ENCODE data around the gene MTMR2. TPM values are rescaled to one million over a fixed set of nuclear protein-coding genes. Genes with fewer than 3 reads are reported as not detected.
A peak's percentile ranks its signal among the peaks of the same experiment; 100 is the strongest.

Gene MTMR2
- total RNA-seq, 1 donor, result 53.5 TPM

DNA sequence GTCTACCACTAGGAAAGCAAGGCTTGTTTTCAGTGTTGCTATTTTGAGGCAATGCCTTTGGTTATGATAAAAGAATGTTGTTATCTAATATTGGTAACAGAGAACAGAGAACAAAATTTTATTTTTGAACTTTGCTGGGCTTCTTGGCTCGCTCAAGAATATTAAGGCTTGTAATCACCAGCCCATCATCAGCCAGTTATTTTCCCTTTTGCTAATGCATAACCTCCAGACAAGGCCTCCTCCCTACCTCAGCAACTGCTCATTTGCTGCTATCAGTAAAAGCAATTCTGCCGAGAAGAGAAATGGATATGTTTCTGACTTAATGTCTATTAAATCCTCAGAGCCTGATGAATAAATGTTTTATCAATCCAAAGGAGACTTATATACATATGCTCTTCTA is 8.9 kb downstream of the MTMR2 start:
- TF ChIP-seq, protein P1, sequence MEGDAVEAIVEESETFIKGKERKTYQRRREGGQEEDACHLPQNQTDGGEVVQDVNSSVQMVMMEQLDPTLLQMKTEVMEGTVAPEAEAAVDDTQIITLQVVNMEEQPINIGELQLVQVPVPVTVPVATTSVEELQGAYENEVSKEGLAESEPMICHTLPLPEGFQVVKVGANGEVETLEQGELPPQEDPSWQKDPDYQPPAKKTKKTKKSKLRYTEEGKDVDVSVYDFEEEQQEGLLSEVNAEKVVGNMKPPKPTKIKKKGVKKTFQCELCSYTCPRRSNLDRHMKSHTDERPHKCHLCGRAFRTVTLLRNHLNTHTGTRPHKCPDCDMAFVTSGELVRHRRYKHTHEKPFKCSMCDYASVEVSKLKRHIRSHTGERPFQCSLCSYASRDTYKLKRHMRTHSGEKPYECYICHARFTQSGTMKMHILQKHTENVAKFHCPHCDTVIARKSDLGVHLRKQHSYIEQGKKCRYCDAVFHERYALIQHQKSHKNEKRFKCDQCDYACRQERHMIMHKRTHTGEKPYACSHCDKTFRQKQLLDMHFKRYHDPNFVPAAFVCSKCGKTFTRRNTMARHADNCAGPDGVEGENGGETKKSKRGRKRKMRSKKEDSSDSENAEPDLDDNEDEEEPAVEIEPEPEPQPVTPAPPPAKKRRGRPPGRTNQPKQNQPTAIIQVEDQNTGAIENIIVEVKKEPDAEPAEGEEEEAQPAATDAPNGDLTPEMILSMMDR (IDR thresholded peaks at IDR 0.05; ENCODE audit: insufficient read depth, low read depth, low read length), result no peak

DNA sequence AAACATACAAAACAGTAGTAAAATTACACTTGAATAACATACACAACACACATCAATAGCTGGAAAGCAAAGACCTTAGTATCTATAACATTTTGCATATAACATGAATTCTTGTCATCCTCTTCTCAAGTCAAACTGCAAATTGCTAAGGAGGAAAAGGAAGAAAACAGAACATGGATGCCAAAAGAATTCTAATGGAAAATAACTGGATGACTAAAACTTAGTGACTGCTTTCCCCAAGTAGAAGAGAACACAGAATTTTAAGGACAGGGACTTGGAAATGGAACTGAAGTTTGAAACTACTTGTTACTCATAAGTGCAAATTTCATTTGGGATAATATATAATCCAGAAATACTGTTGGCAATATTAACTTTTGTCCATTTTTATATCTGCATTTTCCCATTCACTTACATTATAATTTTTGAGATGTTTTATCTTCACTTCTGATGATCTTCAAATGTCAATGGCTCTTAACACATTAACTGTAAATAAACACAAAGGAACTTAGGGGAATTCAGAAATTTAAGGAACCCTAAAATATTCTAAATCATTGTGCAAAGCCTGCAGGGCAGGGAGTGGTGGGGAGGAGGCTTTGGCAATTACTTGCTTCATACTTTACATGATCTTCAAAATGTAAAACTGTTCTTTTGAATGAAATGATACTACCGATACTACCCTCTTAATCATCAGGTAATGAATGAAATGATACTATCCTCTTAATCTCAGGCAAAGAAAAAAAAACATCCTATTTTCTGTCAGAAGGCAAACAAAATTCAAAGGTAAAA is 9.9 kb downstream of the MTMR2 start:
- H3K4me3 ChIP-seq (ENCODE audit: low read depth, low read length), result no peak overlapping the region
- DNase-seq (ENCODE audit: low read depth), result no peak
- TF ChIP-seq, protein P1 (IDR thresholded peaks at IDR 0.05; ENCODE audit: insufficient read depth, low read depth, low read length), result no peak

More for the DNA sequence above, 8.9 kb downstream of the MTMR2 start:
- no peak for DNase-seq (ENCODE audit: low read depth)
- no peak overlapping the region for H3K4me3 ChIP-seq (ENCODE audit: low read depth, low read length)

DNA sequence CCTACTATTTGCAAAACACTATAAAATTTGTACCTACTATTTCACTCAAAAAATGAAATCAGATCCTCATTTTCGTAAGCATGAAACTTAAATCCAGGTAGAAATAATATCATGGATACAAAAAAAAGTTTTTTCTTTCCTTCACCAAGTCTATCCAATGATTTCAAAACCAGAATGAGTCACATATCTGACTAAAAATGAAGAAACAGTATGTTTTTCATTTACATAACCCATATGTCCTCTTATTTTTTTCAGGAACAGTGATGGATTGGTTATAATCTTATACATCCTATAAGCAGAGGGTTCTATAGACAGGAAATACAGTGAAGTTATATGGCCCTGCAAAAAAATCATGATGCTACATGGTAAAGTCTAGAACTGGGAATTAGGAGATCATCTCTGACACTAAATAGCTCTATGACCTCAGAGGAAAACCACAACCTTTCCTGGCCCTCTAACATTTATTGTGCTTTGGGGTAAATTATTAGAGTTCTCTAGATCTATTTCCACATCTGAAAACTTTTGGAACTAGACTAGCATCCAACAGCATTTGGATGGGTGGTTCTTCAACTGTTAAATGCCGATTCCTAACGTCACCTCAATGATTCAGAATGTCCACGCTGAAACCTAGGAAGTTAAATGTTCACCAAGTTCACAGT is 10.9 kb downstream of the MTMR2 start:
- DNase-seq (ENCODE audit: low read depth), result peak; percentile 71
- no peak overlapping the region for H3K4me3 ChIP-seq (ENCODE audit: low read depth, low read length)
- TF ChIP-seq, protein P1 (IDR thresholded peaks at IDR 0.05; ENCODE audit: insufficient read depth, low read depth, low read length), result no peak

DNA sequence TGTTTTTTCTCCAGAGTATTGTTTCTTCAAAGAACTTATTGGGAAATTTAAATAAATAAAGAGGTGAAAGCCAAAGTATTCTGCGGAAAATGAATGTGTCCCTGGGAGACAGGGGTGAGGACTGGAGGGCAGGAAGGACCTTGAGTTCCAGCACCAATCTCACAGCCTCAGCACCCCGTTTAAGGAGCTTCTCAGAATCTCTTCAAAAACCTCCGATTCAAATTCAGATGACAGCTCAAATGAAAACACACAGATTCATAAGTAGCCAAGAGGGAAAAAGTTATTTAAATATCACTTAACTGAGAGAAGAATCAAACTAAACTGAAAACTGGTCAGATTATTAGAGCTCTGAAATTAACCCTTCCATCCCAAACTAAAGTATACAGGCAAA is 12.5 kb downstream of the MTMR2 start:
- no peak for DNase-seq (ENCODE audit: low read depth)
- TF ChIP-seq, protein P1 (IDR thresholded peaks at IDR 0.05; ENCODE audit: insufficient read depth, low read depth, low read length), result no peak
- H3K4me3 ChIP-seq (ENCODE audit: low read depth, low read length), result no peak overlapping the region

DNA sequence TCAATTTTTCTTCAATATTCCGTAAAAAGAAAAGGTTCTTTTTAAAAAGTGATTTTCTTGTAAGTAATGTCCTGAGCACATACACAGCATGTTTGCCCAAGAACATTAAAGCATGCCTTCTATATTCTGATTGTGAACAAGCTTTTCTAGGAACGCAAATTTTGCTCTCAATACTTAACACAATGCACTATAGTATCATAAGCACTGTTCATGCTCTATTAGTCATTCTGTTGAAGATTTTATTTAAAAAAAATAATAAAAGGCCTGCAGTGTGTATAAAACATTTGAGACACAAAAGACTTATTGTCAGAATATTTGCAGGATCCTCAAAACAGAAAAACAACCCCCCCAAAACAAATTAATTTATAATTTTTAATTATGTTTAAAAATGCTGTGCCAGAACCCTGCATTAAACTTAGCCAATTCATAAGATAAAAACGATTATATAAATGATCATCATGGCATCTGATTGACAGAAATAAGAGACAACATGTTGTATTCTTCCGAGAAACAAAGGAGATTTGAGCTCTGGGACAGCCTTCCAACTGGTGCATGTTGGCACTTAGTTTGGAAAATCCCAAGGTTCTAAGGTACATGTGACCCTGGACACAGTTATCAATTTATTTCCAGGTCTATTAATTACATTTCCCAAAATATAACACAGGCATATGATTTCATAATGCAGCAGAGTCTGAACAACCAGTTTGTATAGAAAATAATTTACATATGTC is 13.1 kb downstream of the MTMR2 start:
- DNase-seq (ENCODE audit: low read depth), result no peak
- H3K4me3 ChIP-seq (ENCODE audit: low read depth, low read length), result no peak overlapping the region
- TF ChIP-seq, protein P1 (IDR thresholded peaks at IDR 0.05; ENCODE audit: insufficient read depth, low read depth, low read length), result no peak

DNA sequence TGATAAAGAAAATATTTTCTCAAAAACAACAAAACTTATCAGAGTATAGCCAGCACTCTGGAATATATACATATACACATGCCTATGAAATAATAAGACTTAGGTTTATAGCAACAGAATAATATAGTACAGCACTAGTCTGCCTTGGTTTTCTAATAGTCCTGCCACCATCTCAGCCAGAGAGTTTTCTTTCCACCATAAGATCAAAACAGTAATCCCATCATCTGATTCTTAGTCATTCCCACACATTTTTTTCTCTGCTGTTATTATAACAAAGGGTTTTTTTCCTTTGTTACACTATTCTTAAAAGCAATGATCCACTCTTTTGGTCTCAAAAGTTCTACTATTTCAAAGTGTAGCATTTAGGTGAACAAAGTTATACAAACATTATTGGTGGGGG is 15.1 kb downstream of the MTMR2 start:
- TF ChIP-seq, protein P1 (IDR thresholded peaks at IDR 0.05; ENCODE audit: insufficient read depth, low read depth, low read length), result no peak
- no peak overlapping the region for H3K4me3 ChIP-seq (ENCODE audit: low read depth, low read length)
- peak; percentile 39 for DNase-seq (ENCODE audit: low read depth)
